ENCODE measurements around the gene MYBPHL. TPM values are rescaled to one million over a fixed set of nuclear protein-coding genes. Genes with fewer than 3 reads are reported as not detected.
A peak's percentile ranks its signal among the peaks of the same experiment; 100 is the strongest.

MYBPHL gene
- total and polyA plus RNA-seq, 2 experiments from 2014 or later: not detected

- TF ChIP-seq CTCF (IDR thresholded peaks at IDR 0.05; ENCODE audit: low read depth, low read length): no peak
Measured at GRCh38 chr1:109269212-109269980, 37.4 kb downstream of the MYBPHL start.

GRCh38 chr1:109268431-109269211 is 38.2 kb downstream of the MYBPHL start:
- Histone ChIP-seq H3K27me3 (no peaks in the 10 kb centered on the region), H3K4me3 (no peak overlapping the region), H3K4me1 (ENCODE audit: low read depth) (no peaks in the 10 kb centered on the region), H3K27ac (no peak overlapping the region), H3K9me3 (ENCODE audit: low read depth) (no peaks in the 10 kb centered on the region), H3K36me3 (no peaks in the 10 kb centered on the region)
- no peak for TF ChIP-seq CTCF (IDR thresholded peaks at IDR 0.05; ENCODE audit: low read depth, low read length)
- no peak for DNase-seq (ENCODE audit: low read depth in 1 of 2, low spot score in 1 of 2)

More at GRCh38 chr1:109269212-109269980, 37.4 kb downstream of the MYBPHL start:
- H3K4me3 ChIP-seq: no peak overlapping the region
- H3K4me1 ChIP-seq (ENCODE audit: low read depth): no peaks in the 10 kb centered on the region
- H3K36me3 ChIP-seq: no peaks in the 10 kb centered on the region
- no peak for DNase-seq (ENCODE audit: low read depth in 1 of 2, low spot score in 1 of 2)
- no peaks in the 10 kb centered on the region for H3K9me3 ChIP-seq (ENCODE audit: low read depth)
- no peaks in the 10 kb centered on the region for H3K27me3 ChIP-seq
- H3K27ac ChIP-seq: no peak overlapping the region

GRCh38 chr1:109267743-109268300 is 39.0 kb downstream of the MYBPHL start:
- no peak for TF ChIP-seq CTCF (IDR thresholded peaks at IDR 0.05; ENCODE audit: low read depth, low read length)
- Histone ChIP-seq H3K27me3 (no peaks in the 10 kb centered on the region), H3K36me3 (no peaks in the 10 kb centered on the region), H3K9me3 (ENCODE audit: low read depth) (no peaks in the 10 kb centered on the region), H3K4me1 (ENCODE audit: low read depth) (no peaks in the 10 kb centered on the region), H3K4me3 (no peak overlapping the region), H3K27ac (no peak overlapping the region)
- no peak for DNase-seq (ENCODE audit: low read depth in 1 of 2, low spot score in 1 of 2)

GRCh38 chr1:109266965-109267364 is 39.8 kb downstream of the MYBPHL start:
- no peak overlapping the region for H3K27ac ChIP-seq
- H3K4me3 ChIP-seq: no peak overlapping the region
- no peaks in the 10 kb centered on the region for H3K27me3 ChIP-seq
- no peak for TF ChIP-seq CTCF (IDR thresholded peaks at IDR 0.05; ENCODE audit: low read depth, low read length)
- no peaks in the 10 kb centered on the region for H3K9me3 ChIP-seq (ENCODE audit: low read depth)
- H3K36me3 ChIP-seq: no peaks in the 10 kb centered on the region
- no peaks in the 10 kb centered on the region for H3K4me1 ChIP-seq (ENCODE audit: low read depth)
- peak in 1 of 2 donors; percentile 71 for DNase-seq (ENCODE audit: low read depth in 1 of 2, low spot score in 1 of 2)

- Histone ChIP-seq H3K36me3 (no peaks in the 10 kb centered on the region), H3K4me3 (no peak overlapping the region), H3K9me3 (ENCODE audit: low read depth) (no peaks in the 10 kb centered on the region), H3K27me3 (no peaks in the 10 kb centered on the region), H3K4me1 (ENCODE audit: low read depth) (no peaks in the 10 kb centered on the region), H3K27ac (no peak overlapping the region)
- TF ChIP-seq CTCF (IDR thresholded peaks at IDR 0.05; ENCODE audit: low read depth, low read length): no peak
- no peak for DNase-seq (ENCODE audit: low read depth in 1 of 2, low spot score in 1 of 2)
Measured at GRCh38 chr1:109265741-109266330, 41.0 kb downstream of the MYBPHL start.
